KOPT-K1 (cell line): ENCODE measurements around the gene RAVER1.
"Not testable (repeated sequence)": the region's sequence is repeated elsewhere in the genome, so short reads cannot be mapped to it uniquely, and the experiment has no call there.

Experiments used
- H3K27ac ChIP-seq: fragments of 200-600 bp; sonication (generic); 2 replicates; pipeline ENCODE4 v1.5.1; 2016; ENCODE audit warnings: antibody characterized with exemption, mild to moderate bottlenecking, low read depth, low read length; ENCODE audit not compliant: poor library complexity, severe bottlenecking
- H3K36me3 ChIP-seq: fragments of 200-600 bp; sonication (generic); 2 replicates; pipeline ENCODE4 v1.5.1; 2017; ENCODE audit warnings: antibody characterized with exemption, mild to moderate bottlenecking, low read length, moderate library complexity; ENCODE audit not compliant: insufficient read depth
- H3K9me3 ChIP-seq: fragments of 200-600 bp; sonication (generic); 2 replicates; pipeline ENCODE4 v1.5.1; 2017; ENCODE audit warnings: antibody characterized with exemption, low read length, mild to moderate bottlenecking; ENCODE audit not compliant: insufficient read depth, poor library complexity, severe bottlenecking

Gene RAVER1

GRCh38 chr19:10332965-10333757 lies at the start of gene RAVER1:
TSS of gene RAVER1 (minus strand) at chr19:10333529. CDS start at chr19:10333507, 22 bp downstream.
- H3K27ac ChIP-seq: peak within 1 kb of the TSS; percentile 97
- peaks cover 65% of the 10 kb centered on the region for H3K36me3 ChIP-seq
- no peaks in the 10 kb centered on the region for H3K9me3 ChIP-seq

GRCh38 chr19:10383223-10383499 lies 49.8 kb upstream of the RAVER1 start:
- not testable (repeated sequence) for H3K36me3 ChIP-seq, H3K9me3 ChIP-seq

GRCh38 chr19:10380313-10381102 lies 47.2 kb upstream of the RAVER1 start, which contains the start of gene TYK2:
TSS of gene TYK2 (minus strand) at chr19:10380572. CDS start at chr19:10378406, 2,166 bp downstream.
- Histone ChIP-seq H3K36me3 (peaks cover 17% of the 10 kb centered on the region), H3K27ac (peak within 1 kb of the TSS; percentile 72), H3K9me3 (no peaks in the 10 kb centered on the region)

More at GRCh38 chr19:10383223-10383499, 49.8 kb upstream of the RAVER1 start:
- H3K27ac ChIP-seq: not testable (repeated sequence)

- H3K36me3 ChIP-seq: peaks cover 24% of the 10 kb centered on the region
- H3K9me3 ChIP-seq: no peaks in the 10 kb centered on the region
- H3K27ac ChIP-seq: peak overlapping the region; percentile 72
Measured at GRCh38 chr19:10379880-10380312, 46.6 kb upstream of the RAVER1 start.

- no peaks in the 10 kb centered on the region for H3K9me3 ChIP-seq
- H3K36me3 ChIP-seq: peaks cover 33% of the 10 kb centered on the region
- H3K27ac ChIP-seq: no peak overlapping the region
Measured at GRCh38 chr19:10378124-10378523, 44.8 kb upstream of the RAVER1 start.

GRCh38 chr19:10377140-10377640 lies 43.9 kb upstream of the RAVER1 start:
- peaks cover 33% of the 10 kb centered on the region for H3K36me3 ChIP-seq
- not testable (repeated sequence) for H3K27ac ChIP-seq, H3K9me3 ChIP-seq

- H3K27ac ChIP-seq: no peak overlapping the region
- peaks cover 48% of the 10 kb centered on the region for H3K36me3 ChIP-seq
- H3K9me3 ChIP-seq: no peaks in the 10 kb centered on the region
Measured at GRCh38 chr19:10374931-10375330, 41.6 kb upstream of the RAVER1 start.

GRCh38 chr19:10372690-10373089 lies 39.4 kb upstream of the RAVER1 start:
- no peak overlapping the region for H3K27ac ChIP-seq

GRCh38 chr19:10368101-10368803 lies 34.9 kb upstream of the RAVER1 start:
- H3K9me3 ChIP-seq: no peaks in the 10 kb centered on the region
- no peak overlapping the region for H3K27ac ChIP-seq
- H3K36me3 ChIP-seq: peaks cover 80% of the 10 kb centered on the region

More at GRCh38 chr19:10372690-10373089, 39.4 kb upstream of the RAVER1 start:
- Histone ChIP-seq H3K36me3 (peaks cover 62% of the 10 kb centered on the region), H3K9me3 (no peaks in the 10 kb centered on the region)

- not testable (repeated sequence) for H3K27ac ChIP-seq, H3K9me3 ChIP-seq
- peaks cover 93% of the 10 kb centered on the region for H3K36me3 ChIP-seq
Measured at GRCh38 chr19:10366950-10367512, 33.7 kb upstream of the RAVER1 start.

GRCh38 chr19:10365518-10365917 lies 32.2 kb upstream of the RAVER1 start:
- peaks cover 95% of the 10 kb centered on the region for H3K36me3 ChIP-seq
- H3K9me3 ChIP-seq: no peaks in the 10 kb centered on the region

GRCh38 chr19:10364644-10365043 lies 31.3 kb upstream of the RAVER1 start:
- Histone ChIP-seq H3K36me3 (peaks cover 97% of the 10 kb centered on the region), H3K27ac (no peak overlapping the region), H3K9me3 (no peaks in the 10 kb centered on the region)

More at GRCh38 chr19:10365518-10365917, 32.2 kb upstream of the RAVER1 start:
- H3K27ac ChIP-seq: no peak overlapping the region

- Histone ChIP-seq H3K36me3 (peaks cover 96% of the 10 kb centered on the region), H3K9me3 (no peaks in the 10 kb centered on the region), H3K27ac (no peak overlapping the region)
Measured at GRCh38 chr19:10363789-10364281, 30.5 kb upstream of the RAVER1 start.

- H3K9me3 ChIP-seq: no peaks in the 10 kb centered on the region
- H3K27ac ChIP-seq: no peak overlapping the region
- H3K36me3 ChIP-seq: peaks cover 96% of the 10 kb centered on the region
Measured at GRCh38 chr19:10362259-10362658, 28.9 kb upstream of the RAVER1 start.
